Measurements from ENCODE around the gene NAT10. TPM values are rescaled to one million over a fixed set of nuclear protein-coding genes. Genes with fewer than 3 reads are reported as not detected.
A peak's percentile ranks its signal among the peaks of the same experiment; 100 is the strongest.

NAT10 gene
- polyA plus RNA-seq, 1 of the 3 experiments (the other 2 are of a cell fraction), result 31.0 TPM

- 99% methylated on average over 4 of the region's 4 CpGs for WGBS (ENCODE audit: low lambda C conversion rate)
- peaks cover 0 to 52% of the 10 kb centered on the region in 2 experiments; a peak in 2 of 4 replicates for H3K4me1 ChIP-seq (ENCODE audit: control insufficient read depth in 1 of 2, insufficient read depth in 2 of 2, low read depth in 1 of 2, low read length in 1 of 2)
- DNase-seq, result no peak
- H3F3A ChIP-seq (replicated peaks; ENCODE audit: insufficient read depth), result peaks cover 37% of the 10 kb centered on the region
- H3K4me2 ChIP-seq, result peak overlapping the region; percentile 72
- peak overlapping the region; percentile 25; the same call in 1 of the 2 replicates for H3K9ac ChIP-seq
- ChIA-PET CTCF (interaction anchor here (1.1 to 1.6 kb wide), 2 partner anchors 11 to 77 kb away, joined by 3 to 5 read pairs; no protein-coding TSS in a partner anchor), POLR2A (no interaction called here)
- no peaks in the 10 kb centered on the region; the same call in 1 of the 2 replicates for H3K9me2 ChIP-seq
- H3K27ac ChIP-seq (ENCODE audit: low read depth in 2 of 2, low read length in 1 of 2), result peak overlapping the region in 1 of 2 experiments; percentile 90; a peak in 2 of 4 replicates
- TF ChIP-seq MAX (IDR thresholded peaks at IDR 0.05; ENCODE audit: low read depth), result no peak
- no peak for TF ChIP-seq MEF2A (IDR thresholded peaks at IDR 0.05; ENCODE audit: borderline replicate concordance, low read depth)
- no peak for TF ChIP-seq JUND (IDR thresholded peaks at IDR 0.05)
- TF ChIP-seq TAF1 (IDR thresholded peaks at IDR 0.05; ENCODE audit: borderline replicate concordance, low read depth, low read length), result no peak
- no peak for TF ChIP-seq IRF3 (IDR thresholded peaks at IDR 0.05; ENCODE audit: low read depth, low read length)
- TF ChIP-seq RCOR1 (IDR thresholded peaks at IDR 0.05; ENCODE audit: low read length), result no peak
- TF ChIP-seq GABPA (IDR thresholded peaks at IDR 0.05; ENCODE audit: low read depth), result no peak
- no peak for TF ChIP-seq CHD2 (IDR thresholded peaks at IDR 0.05; ENCODE audit: low read length, partially characterized antibody)
- TF ChIP-seq YY1 (IDR thresholded peaks at IDR 0.05; ENCODE audit: low read depth), result no peak
- no peak for TF ChIP-seq ZBTB33 (IDR thresholded peaks at IDR 0.05; ENCODE audit: borderline replicate concordance, low read depth)
- H4K20me1 ChIP-seq (ENCODE audit: insufficient read depth), result peaks cover 91% of the 10 kb centered on the region
- H3K4me3 ChIP-seq (ENCODE audit: low read depth in 2 of 2, low read length in 1 of 2), result no peak overlapping the region; a peak in 1 of 4 replicates
- no peak overlapping the region for H2AFZ ChIP-seq (ENCODE audit: low read depth)
- peaks cover 58 to 79% of the 10 kb centered on the region in 2 experiments for H3K36me3 ChIP-seq (replicated peaks in 1 of 2; ENCODE audit: control insufficient read depth in 1 of 2, insufficient read depth in 2 of 2, low read length in 1 of 2)
- no peaks in the 10 kb centered on the region for H3K9me3 ChIP-seq
- H3K27me3 ChIP-seq (ENCODE audit: insufficient read depth), result no peaks in the 10 kb centered on the region
- H3K79me2 ChIP-seq (ENCODE audit: insufficient read depth), result peaks cover 90% of the 10 kb centered on the region
Measured at GRCh38 chr11:34074391-34074790, 31.0 kb upstream of the NAT10 start.

- CTCF ChIA-PET, result interaction anchor here (1.5 to 2.8 kb wide), 3 partner anchors 10 to 78 kb away, joined by 4 to 9 read pairs (median 5); no protein-coding TSS in a partner anchor
- Histone ChIP-seq H3K27me3 (ENCODE audit: insufficient read depth) (no peaks in the 10 kb centered on the region), H4K20me1 (ENCODE audit: insufficient read depth) (peaks cover 87% of the 10 kb centered on the region), H3K9me3 (no peaks in the 10 kb centered on the region), H3K4me3 (ENCODE audit: low read depth in 2 of 2, low read length in 1 of 2) (peak overlapping the region in 1 of 2 experiments; percentile 38; a peak in 1 of 4 replicates), H3K79me2 (ENCODE audit: insufficient read depth) (peaks cover 89% of the 10 kb centered on the region), H3K9me2 (no peaks in the 10 kb centered on the region; the same call in 1 of the 2 replicates), H3K27ac (ENCODE audit: low read depth in 2 of 2, low read length in 1 of 2) (peak overlapping the region; percentile 58 to 90; a peak in 3 of 4 replicates), H3K36me3 (replicated peaks in 1 of 2; ENCODE audit: control insufficient read depth in 1 of 2, insufficient read depth in 2 of 2, low read length in 1 of 2) (peaks cover 64 to 79% of the 10 kb centered on the region in 2 experiments), H3K9ac (peak overlapping the region; percentile 25; the same call in 1 of the 2 replicates), H3K4me1 (ENCODE audit: control insufficient read depth in 1 of 2, insufficient read depth in 2 of 2, low read depth in 1 of 2, low read length in 1 of 2) (peaks cover 0 to 45% of the 10 kb centered on the region in 2 experiments; a peak in 2 of 4 replicates), H2AFZ (ENCODE audit: low read depth) (no peak overlapping the region), H3K4me2 (peak overlapping the region; percentile 72), H3F3A (replicated peaks; ENCODE audit: insufficient read depth) (peaks cover 37% of the 10 kb centered on the region)
- 21% methylated on average over 2 of the region's 2 CpGs for WGBS (ENCODE audit: low lambda C conversion rate)
- POLR2A ChIA-PET, result no interaction called here
- no peak for DNase-seq
- TF ChIP-seq SIN3A (IDR thresholded peaks at IDR 0.05; ENCODE audit: borderline replicate concordance, low read depth, low read length), result no peak
- TF ChIP-seq TCF12 (IDR thresholded peaks at IDR 0.05), result peak; percentile 58
- no peak for TF ChIP-seq CHD2 (IDR thresholded peaks at IDR 0.05; ENCODE audit: low read length, partially characterized antibody)
- TF ChIP-seq JUND (IDR thresholded peaks at IDR 0.05), result peak; percentile 63
- TF ChIP-seq RAD21 (IDR thresholded peaks at IDR 0.05; ENCODE audit: low read length), result no peak
- TF ChIP-seq NFIC (IDR thresholded peaks at IDR 0.05; ENCODE audit: borderline replicate concordance), result no peak; the same call in 1 of the 2 replicates
- TF ChIP-seq NRF1 (IDR thresholded peaks at IDR 0.05; ENCODE audit: low read depth, low read length), result no peak
- no peak for TF ChIP-seq MXI1 (IDR thresholded peaks at IDR 0.05; ENCODE audit: low read depth, low read length)
- no peak for TF ChIP-seq MAX (IDR thresholded peaks at IDR 0.05; ENCODE audit: low read depth)
- no peak for TF ChIP-seq TAF1 (IDR thresholded peaks at IDR 0.05; ENCODE audit: borderline replicate concordance, low read depth, low read length)
- 0 out of 2 replicates have a peak, but pooled peaks have one; percentile 37 for TF ChIP-seq TEAD4 (IDR thresholded peaks at IDR 0.05; ENCODE audit: borderline replicate concordance, insufficient read depth)
- TF ChIP-seq IRF3 (IDR thresholded peaks at IDR 0.05; ENCODE audit: low read depth, low read length), result no peak
- TF ChIP-seq ELF1 (IDR thresholded peaks at IDR 0.05), result no peak
- peak; percentile 70 for TF ChIP-seq FOSL2 (IDR thresholded peaks at IDR 0.05; ENCODE audit: borderline replicate concordance, low read depth)
- peak; percentile 33; the same call in 1 of the 2 replicates for TF ChIP-seq PBX3 (IDR thresholded peaks at IDR 0.05)
Measured at GRCh38 chr11:34075178-34075820, 30.1 kb upstream of the NAT10 start.

Data from SK-N-SH (cell line).